NT2/D1 (cell line): ENCODE measurements around the gene STPG2.

ENCODE experiments used
- DNase-seq: peaks from one replicate; pipeline ENCODE4 v3.0.0-alpha.2; 2011; ENCODE audit warnings: low read depth, low spot score
- H3K27me3 ChIP-seq: 2 replicates; pipeline ENCODE4 v1.6.0; 2011; ENCODE audit warnings: mild to moderate bottlenecking; ENCODE audit not compliant: insufficient read length, insufficient read depth
- H3K36me3 ChIP-seq: 2 replicates; pipeline ENCODE4 v1.6.1; 2011; ENCODE audit warnings: mild to moderate bottlenecking, low read length, mixed read lengths; ENCODE audit not compliant: insufficient read depth, insufficient read length
- H3K4me1 ChIP-seq: 2 replicates; pipeline ENCODE4 v1.5.1; 2011; ENCODE audit not compliant: insufficient read depth, insufficient read length
- H3K4me3 ChIP-seq: 2 replicates; pipeline ENCODE4 v1.5.1; 2011; ENCODE audit warnings: low read depth; ENCODE audit not compliant: insufficient read length
- H3K9ac ChIP-seq: 2 replicates; pipeline ENCODE4 v1.6.0; 2011; ENCODE audit warnings: low read depth; ENCODE audit not compliant: insufficient read length
- H3K9me3 ChIP-seq: 2 replicates; pipeline ENCODE4 v1.5.1; 2011; ENCODE audit warnings: mild to moderate bottlenecking, low read length; ENCODE audit not compliant: insufficient read depth
- SUZ12 ChIP-seq: IDR thresholded peaks from 2 replicates; pipeline ENCODE4 v1.6.1; 2011; ENCODE audit not compliant: insufficient read length, insufficient read depth; ENCODE audit errors: extremely low read depth
- YY1 ChIP-seq: IDR thresholded peaks from 2 replicates; pipeline ENCODE4 v1.6.1; 2011; ENCODE audit not compliant: insufficient read length, insufficient read depth
- ZNF274 ChIP-seq: IDR thresholded peaks from 2 replicates; pipeline ENCODE4 v1.6.1; 2011; ENCODE audit warnings: mild to moderate bottlenecking, low read depth, low read length

STPG2 gene

DNA sequence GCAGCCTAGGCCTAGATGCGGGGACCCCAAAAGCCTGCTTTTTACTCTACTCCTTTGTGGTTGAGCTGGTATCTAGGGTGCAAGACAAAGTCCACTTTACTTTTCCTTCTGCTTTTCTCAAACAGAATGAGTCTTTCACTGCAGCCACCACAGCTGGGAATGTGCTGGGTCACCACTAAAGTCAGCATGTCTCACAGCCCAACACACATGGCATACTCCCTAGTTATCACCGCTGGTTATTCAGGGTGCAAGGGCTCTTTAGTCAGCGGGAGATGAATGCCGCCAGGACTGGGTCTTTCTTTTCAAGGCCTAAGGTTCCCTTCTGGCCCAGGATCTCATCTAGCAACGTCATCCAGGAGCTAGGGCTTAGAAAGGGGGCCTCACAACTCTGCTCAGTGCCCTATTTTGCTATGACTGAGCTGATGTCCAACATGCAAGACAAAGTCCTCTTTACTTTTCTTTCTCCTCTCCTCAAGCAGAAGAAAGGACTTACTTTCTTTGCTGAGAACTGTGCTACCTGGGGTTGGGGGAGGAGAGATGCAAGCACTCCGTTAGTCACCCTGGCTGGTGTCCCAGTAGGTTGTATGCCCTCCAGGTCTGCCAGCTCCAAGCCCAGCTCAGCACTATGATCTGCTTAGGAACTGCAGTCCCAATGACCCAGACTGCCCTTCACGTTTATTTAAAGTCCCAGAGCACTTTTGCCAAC lies 22.9 kb upstream of the STPG2 start:
- H3K36me3 ChIP-seq = no peaks in the 10 kb centered on the region
- H3K9ac ChIP-seq = no peak overlapping the region
- H3K4me3 ChIP-seq = no peak overlapping the region
- H3K4me1 ChIP-seq = no peaks in the 10 kb centered on the region
- DNase-seq = no peak
- H3K27me3 ChIP-seq = no peaks in the 10 kb centered on the region
- TF ChIP-seq ZNF274 (no peak), SUZ12 (no peak), YY1 (no peak)
- H3K9me3 ChIP-seq = no peaks in the 10 kb centered on the region

DNA sequence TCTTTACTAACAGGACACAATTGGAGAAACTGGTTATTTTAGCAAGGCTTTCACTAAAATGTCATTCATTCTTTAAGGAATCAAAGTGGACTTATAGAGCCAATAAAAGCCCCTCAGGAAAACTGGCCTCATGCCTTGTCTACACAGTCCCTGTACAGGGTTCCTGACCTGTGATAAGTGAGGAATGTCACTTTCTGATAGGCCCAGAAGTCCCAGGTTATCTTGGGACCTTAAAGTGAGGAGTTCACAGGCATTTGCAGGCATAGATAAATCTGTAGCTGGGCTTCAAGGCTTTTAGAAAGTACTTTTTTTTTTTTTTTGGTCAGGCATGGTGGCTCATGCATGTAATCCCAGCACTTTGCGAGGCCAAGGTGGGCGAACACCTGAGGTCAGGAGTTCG lies 19.4 kb upstream of the STPG2 start:
- H3K9me3 ChIP-seq = peaks cover 9% of the 10 kb centered on the region; the same call in 1 of the 2 replicates
- no peaks in the 10 kb centered on the region for H3K4me1 ChIP-seq
- no peak for DNase-seq
- no peak overlapping the region for H3K4me3 ChIP-seq
- TF ChIP-seq YY1 (no peak), SUZ12 (no peak), ZNF274 (no peak)
- no peak overlapping the region for H3K9ac ChIP-seq
- no peaks in the 10 kb centered on the region for H3K36me3 ChIP-seq
- H3K27me3 ChIP-seq = no peaks in the 10 kb centered on the region

DNA sequence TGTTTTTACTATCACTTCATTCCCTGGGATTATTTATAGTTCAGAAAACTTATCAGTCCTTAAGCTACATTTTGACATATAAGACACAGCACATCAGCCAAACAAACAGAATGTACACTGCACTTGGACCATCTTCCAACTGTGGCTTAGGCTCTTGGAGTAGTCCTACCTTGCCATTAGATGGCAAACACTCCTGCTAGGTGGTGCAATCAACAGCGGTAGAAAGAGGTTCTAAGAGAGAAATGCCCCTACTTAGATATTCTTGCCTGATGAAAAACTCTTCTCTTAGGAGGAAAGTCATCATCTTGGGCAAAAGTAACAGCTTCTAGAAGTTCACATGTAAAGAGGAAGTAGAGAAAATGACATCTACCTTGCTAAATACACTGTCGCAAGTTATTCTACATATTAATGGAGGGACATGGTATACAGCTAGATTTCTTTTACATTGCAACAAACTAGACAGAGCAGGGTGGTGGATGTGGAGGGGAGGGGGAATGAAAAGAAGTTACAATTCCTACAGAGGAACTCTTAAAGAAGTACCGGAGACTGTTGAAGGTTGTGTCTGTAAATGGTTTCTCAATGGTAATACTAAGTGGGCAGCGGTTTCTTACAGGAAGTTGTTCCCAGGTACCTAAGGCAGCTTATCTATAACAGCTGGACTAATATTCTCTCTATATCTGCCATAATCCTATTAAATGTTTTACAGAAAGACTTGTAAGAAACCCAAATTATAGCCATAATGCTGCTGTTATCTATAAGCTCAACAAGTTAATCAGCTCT lies 8.1 kb upstream of the STPG2 start:
- no peaks in the 10 kb centered on the region for H3K9me3 ChIP-seq
- no peak overlapping the region for H3K4me3 ChIP-seq
- DNase-seq = no peak
- no peaks in the 10 kb centered on the region for H3K4me1 ChIP-seq
- no peak overlapping the region for H3K9ac ChIP-seq
- H3K36me3 ChIP-seq = no peaks in the 10 kb centered on the region
- H3K27me3 ChIP-seq = no peaks in the 10 kb centered on the region
- no peak for TF ChIP-seq ZNF274
- TF ChIP-seq SUZ12 = no peak
- TF ChIP-seq YY1 = no peak

DNA sequence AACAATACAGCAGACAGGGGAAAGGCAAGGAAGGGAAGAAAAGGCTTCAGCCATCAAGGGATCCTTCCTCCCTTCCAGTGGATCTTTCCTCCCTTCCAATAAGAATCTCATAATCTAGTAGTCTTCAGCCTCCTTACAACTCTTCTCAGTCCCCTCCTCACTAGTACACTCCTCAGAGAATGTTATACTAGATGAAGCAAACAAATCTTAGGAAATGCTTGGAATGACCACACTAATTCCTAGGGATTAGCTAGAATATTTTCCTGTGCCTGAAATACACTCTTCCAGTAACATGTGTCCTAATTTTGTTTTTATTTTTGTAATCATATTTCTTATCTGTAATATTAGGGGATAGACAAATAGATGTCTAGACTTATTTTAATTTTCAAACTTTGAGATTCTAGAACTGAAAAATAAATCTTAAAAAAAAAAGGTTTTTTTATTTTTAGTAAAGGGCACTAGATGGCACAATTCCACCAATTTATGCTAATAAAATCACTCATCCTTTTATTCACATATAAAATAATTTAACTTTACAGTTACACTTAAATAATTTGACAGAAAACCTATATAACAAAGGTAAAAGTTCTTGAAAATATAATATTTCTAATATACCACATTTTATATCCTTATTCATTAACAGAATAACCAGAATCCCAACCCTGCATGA lies 7.0 kb upstream of the STPG2 start:
- Histone ChIP-seq H3K36me3 (no peaks in the 10 kb centered on the region), H3K9me3 (no peaks in the 10 kb centered on the region), H3K9ac (no peak overlapping the region), H3K4me1 (no peaks in the 10 kb centered on the region), H3K4me3 (no peak overlapping the region), H3K27me3 (no peaks in the 10 kb centered on the region)
- DNase-seq = no peak
- TF ChIP-seq YY1 (no peak), SUZ12 (no peak), ZNF274 (no peak)

DNA sequence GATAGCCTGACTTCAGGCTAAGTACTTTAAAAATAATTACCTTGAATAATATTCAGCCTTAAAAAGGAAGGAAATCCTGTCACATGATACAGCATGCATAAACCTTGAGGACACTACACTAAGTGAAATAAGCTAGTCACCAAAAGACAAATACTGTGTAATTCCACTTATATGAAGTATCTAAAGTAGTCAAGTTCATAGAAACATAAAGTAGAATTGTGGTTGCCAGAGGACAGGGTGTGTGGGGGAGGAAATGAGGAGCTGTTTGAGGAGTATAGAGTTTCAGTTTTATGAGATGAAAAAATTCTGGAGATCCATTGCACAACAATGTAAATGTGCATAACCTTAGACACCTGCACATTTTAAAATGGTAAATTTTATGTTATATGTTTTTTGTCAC lies 5.6 kb upstream of the STPG2 start:
- TF ChIP-seq ZNF274 = no peak
- no peak for TF ChIP-seq SUZ12
- H3K4me1 ChIP-seq = no peaks in the 10 kb centered on the region
- DNase-seq = no peak
- H3K9me3 ChIP-seq = no peaks in the 10 kb centered on the region
- H3K9ac ChIP-seq = no peak overlapping the region
- H3K27me3 ChIP-seq = no peaks in the 10 kb centered on the region
- no peak overlapping the region for H3K4me3 ChIP-seq
- no peaks in the 10 kb centered on the region for H3K36me3 ChIP-seq

DNA sequence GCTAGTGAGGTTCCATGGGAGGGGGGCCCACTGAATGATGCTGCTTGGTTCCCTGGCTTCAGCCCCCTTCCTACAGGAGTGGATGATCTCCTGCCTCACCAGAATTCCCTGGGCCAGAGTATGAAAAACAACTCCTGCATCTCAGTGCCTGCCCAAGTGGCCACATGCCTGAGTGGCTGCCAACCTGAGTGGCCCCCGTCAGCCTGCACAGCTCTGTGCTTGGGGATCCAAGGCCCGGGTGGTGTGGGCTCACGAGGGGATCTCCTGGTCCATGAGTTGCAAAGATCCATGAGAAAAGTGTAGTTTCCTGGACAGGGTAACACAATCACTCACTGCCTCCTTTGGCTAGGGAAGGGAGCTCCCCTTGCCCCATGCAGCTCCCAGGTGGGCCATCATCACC lies 17.1 kb downstream of the STPG2 start:
- Histone ChIP-seq H3K4me3 (no peak overlapping the region), H3K9me3 (no peaks in the 10 kb centered on the region), H3K9ac (no peak overlapping the region), H3K4me1 (no peaks in the 10 kb centered on the region), H3K27me3 (no peaks in the 10 kb centered on the region), H3K36me3 (no peaks in the 10 kb centered on the region)
- TF ChIP-seq ZNF274 (no peak), SUZ12 (no peak), YY1 (no peak)
- no peak for DNase-seq

DNA sequence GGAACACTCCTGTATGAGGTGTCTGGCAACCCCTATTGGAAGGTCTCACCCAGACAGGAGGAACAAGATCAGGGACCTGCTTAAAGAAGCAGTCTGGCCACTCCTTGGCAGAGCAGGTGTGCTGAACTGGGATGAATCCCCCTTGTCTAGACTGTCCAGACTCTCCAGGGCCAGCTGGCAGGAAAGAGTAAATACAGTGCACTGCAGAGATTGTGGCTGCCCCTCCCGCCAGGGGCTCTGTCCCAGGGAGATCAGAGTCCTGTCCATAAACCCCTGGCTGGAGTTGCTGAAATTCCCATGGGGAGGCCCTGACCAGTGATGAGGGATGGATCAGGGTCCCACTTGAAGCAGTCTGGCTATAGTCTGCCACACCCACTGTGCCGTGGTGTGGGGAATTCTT lies 17.7 kb downstream of the STPG2 start:
- Histone ChIP-seq H3K9ac (no peak overlapping the region), H3K27me3 (no peaks in the 10 kb centered on the region), H3K4me3 (no peak overlapping the region), H3K36me3 (no peaks in the 10 kb centered on the region), H3K9me3 (no peaks in the 10 kb centered on the region), H3K4me1 (no peaks in the 10 kb centered on the region)
- no peak for TF ChIP-seq YY1
- DNase-seq = no peak
